ENCODE measurements around the gene NOVA1. TPM values are rescaled to one million over a fixed set of nuclear protein-coding genes. Genes with fewer than 3 reads are reported as not detected.

NOVA1 gene
- total and polyA plus RNA-seq, 4 donors, result 0.24 to 0.79 (median 0.58) TPM

- TF ChIP-seq HNF4A (conservative IDR thresholded peaks at IDR 0.05), result no peak
- no peak for TF ChIP-seq YY1 (IDR thresholded peaks at IDR 0.05)
- no peak for TF ChIP-seq EGR1 (IDR thresholded peaks at IDR 0.05; ENCODE audit: low read depth in 2 of 2)
- no peak for TF ChIP-seq FOXA1 (IDR thresholded peaks at IDR 0.05)
Measured at GRCh38 chr14:26597071-26597588, 703 bp downstream of the NOVA1 start (continued).

- peaks cover 0 to 3% (median 1%) of the 10 kb centered on the region in 4 donors for H3K27me3 ChIP-seq (ENCODE audit: control insufficient read depth in 4 of 4, insufficient read depth in 4 of 4, low read length in 3 of 4)
- 7% methylated on average over 21 of the region's 21 CpGs for WGBS
- H3K4me1 ChIP-seq (ENCODE audit: control insufficient read depth in 4 of 4, insufficient read depth in 4 of 4, low read length in 3 of 4), result peaks cover 0 to 10% (median 5%) of the 10 kb centered on the region in 4 donors
- no peak for DNase-seq (ENCODE audit: low spot score)
- no peak overlapping the region for H3K9ac ChIP-seq (ENCODE audit: low read depth in 1 of 2, low read length in 2 of 2)
- TF ChIP-seq ATF3 (IDR thresholded peaks at IDR 0.05) (no peak), RAD21 (IDR thresholded peaks at IDR 0.05) (no peak), NR2F2 (IDR thresholded peaks at IDR 0.05) (no peak), HNF4G (IDR thresholded peaks at IDR 0.05) (no peak), GABPA (IDR thresholded peaks at IDR 0.05 in 1 of 2, conservative IDR thresholded peaks at IDR 0.05 in 1 of 2) (no peak), EGR1 (IDR thresholded peaks at IDR 0.05; ENCODE audit: low read depth in 2 of 2) (no peak), ZBTB33 (IDR thresholded peaks at IDR 0.05) (no peak)
- H3K4me3 ChIP-seq (ENCODE audit: low read depth in 1 of 3, low read length in 3 of 3), result peak overlapping the region in 2 of 3 donors; percentile 40 to 78
- H3K36me3 ChIP-seq (ENCODE audit: control insufficient read depth in 4 of 4, insufficient read depth in 3 of 4, low read depth in 1 of 4, low read length in 3 of 4), result no peaks in the 10 kb centered on the region
- H3K27ac ChIP-seq (ENCODE audit: low read depth in 1 of 2, low read length in 2 of 2), result no peak overlapping the region
- no peaks in the 10 kb centered on the region for H3K9me3 ChIP-seq (ENCODE audit: control insufficient read depth in 4 of 4, low read length in 3 of 4)
Measured at GRCh38 chr14:26596543-26597061, 1.2 kb downstream of the NOVA1 start.

- Histone ChIP-seq H3K36me3 (ENCODE audit: control insufficient read depth in 4 of 4, insufficient read depth in 3 of 4, low read depth in 1 of 4, low read length in 3 of 4) (no peaks in the 10 kb centered on the region), H3K27ac (ENCODE audit: low read depth in 1 of 2, low read length in 2 of 2) (no peak overlapping the region), H3K27me3 (ENCODE audit: control insufficient read depth in 4 of 4, insufficient read depth in 4 of 4, low read length in 3 of 4) (peaks cover 0 to 3% (median 1%) of the 10 kb centered on the region in 4 donors), H3K4me3 (ENCODE audit: low read depth in 1 of 3, low read length in 3 of 3) (peak overlapping the region in 1 of 3 donors; percentile 78), H3K4me1 (ENCODE audit: control insufficient read depth in 4 of 4, insufficient read depth in 4 of 4, low read length in 3 of 4) (peaks cover 0 to 10% (median 5%) of the 10 kb centered on the region in 4 donors), H3K9me3 (ENCODE audit: control insufficient read depth in 4 of 4, low read length in 3 of 4) (no peaks in the 10 kb centered on the region), H3K9ac (ENCODE audit: low read depth in 1 of 2, low read length in 2 of 2) (peak overlapping the region in 1 of 2 donors; percentile 13)
- TF ChIP-seq JUND (IDR thresholded peaks at IDR 0.05) (no peak), SP1 (IDR thresholded peaks at IDR 0.05) (no peak), MAX (IDR thresholded peaks at IDR 0.05) (no peak), ZBTB33 (IDR thresholded peaks at IDR 0.05) (no peak), FOXA2 (IDR thresholded peaks at IDR 0.05) (no peak), HNF4G (IDR thresholded peaks at IDR 0.05) (no peak), GABPA (IDR thresholded peaks at IDR 0.05 in 1 of 2, conservative IDR thresholded peaks at IDR 0.05 in 1 of 2) (no peak), CTCF (IDR thresholded peaks at IDR 0.05; ENCODE audit: low read depth, low read length, missing input control) (no peak), RAD21 (IDR thresholded peaks at IDR 0.05) (no peak), NR2F2 (IDR thresholded peaks at IDR 0.05) (no peak), RXRA (IDR thresholded peaks at IDR 0.05) (no peak)
- WGBS, result 37% methylated on average over 8 of the region's 8 CpGs
- no peak for DNase-seq (ENCODE audit: low spot score)
Measured at GRCh38 chr14:26595926-26596542, 1.8 kb downstream of the NOVA1 start.

All from liver (tissue), 9 donors.